LNCaP clone FGC (cell line): ENCODE data around the gene DDIT4.
A peak's percentile ranks its signal among the peaks of the same experiment; 100 is the strongest.
"Not testable (repeated sequence)": the region's sequence is repeated elsewhere in the genome, so short reads cannot be mapped to it uniquely, and the experiment has no call there.

ENCODE experiments used
- DNase-seq: peaks from one replicate; pipeline ENCODE4 v3.0.0-alpha.2; 2011; ENCODE audit warnings: low read depth
- H3K4me3 ChIP-seq: 2 replicates; pipeline ENCODE4 v1.5.1; 2011; ENCODE audit warnings: mild to moderate bottlenecking, low read depth, low read length, control low read depth
- CTCF ChIP-seq: IDR thresholded peaks from 2 replicates; pipeline ENCODE4 v1.5.1; 2012; ENCODE audit warnings: mild to moderate bottlenecking; ENCODE audit not compliant: control insufficient read depth, insufficient read depth; ENCODE audit errors: extremely low read depth

Gene DDIT4

GRCh38 chr10:72263613-72264241 lies 10.0 kb upstream of the DDIT4 start:
- no peak for TF ChIP-seq CTCF
- peak; percentile 80 for DNase-seq
- H3K4me3 ChIP-seq: no peak overlapping the region

GRCh38 chr10:72264536-72264935 lies 9.2 kb upstream of the DDIT4 start:
- no peak for DNase-seq
- no peak for TF ChIP-seq CTCF
- H3K4me3 ChIP-seq: no peak overlapping the region

- TF ChIP-seq CTCF: no peak
Measured at GRCh38 chr10:72265508-72265907, 8.2 kb upstream of the DDIT4 start.

GRCh38 chr10:72265990-72266865 lies 7.5 kb upstream of the DDIT4 start:
- no peak for DNase-seq
- no peak overlapping the region for H3K4me3 ChIP-seq
- no peak for TF ChIP-seq CTCF

More at GRCh38 chr10:72265508-72265907, 8.2 kb upstream of the DDIT4 start:
- H3K4me3 ChIP-seq: no peak overlapping the region
- DNase-seq: no peak

GRCh38 chr10:72267381-72267780 lies 6.3 kb upstream of the DDIT4 start:
- DNase-seq: no peak
- no peak overlapping the region for H3K4me3 ChIP-seq
- TF ChIP-seq CTCF: no peak

- no peak overlapping the region for H3K4me3 ChIP-seq
- TF ChIP-seq CTCF: no peak
- no peak for DNase-seq
Measured at GRCh38 chr10:72267819-72268399, 5.8 kb upstream of the DDIT4 start.

- H3K4me3 ChIP-seq, DNase-seq: not testable (repeated sequence)
Measured at GRCh38 chr10:72268475-72269200, 5.1 kb upstream of the DDIT4 start.
